NCI-H187 (cell line): ENCODE data around the gene BBS10.
"Not testable (repeated sequence)": the region's sequence is repeated elsewhere in the genome, so short reads cannot be mapped to it uniquely, and the experiment has no call there.

Source experiments
- DNase-seq, 2 experiments: peaks; one replicate each; lab custom pipeline; 2025; lab: John Stamatoyannopoulos, UW

BBS10 gene

GRCh38 chr12:76348079-76348901 lies at the start of gene BBS10:
BBS10 (minus strand) TSS chr12:76348415; CDS start chr12:76348358, 57 bp downstream.
- DNase-seq = peak; percentile 73 to 87

- no peak for DNase-seq
Measured at GRCh38 chr12:76391461-76391860, 43.2 kb upstream of the BBS10 start.

GRCh38 chr12:76387614-76388013 lies 39.4 kb upstream of the BBS10 start:
- no peak for DNase-seq

- no peak for DNase-seq
Measured at GRCh38 chr12:76384560-76384959, 36.3 kb upstream of the BBS10 start.

- no peak for DNase-seq
Measured at GRCh38 chr12:76383988-76384387, 35.8 kb upstream of the BBS10 start.

- DNase-seq = no peak
Measured at GRCh38 chr12:76379261-76379660, 31.0 kb upstream of the BBS10 start.

GRCh38 chr12:76376876-76377275 lies 28.7 kb upstream of the BBS10 start:
- DNase-seq = not testable (repeated sequence)

GRCh38 chr12:76375939-76376338 lies 27.7 kb upstream of the BBS10 start:
- no peak for DNase-seq

GRCh38 chr12:76375470-76375869 lies 27.3 kb upstream of the BBS10 start:
- no peak for DNase-seq

- DNase-seq = no peak
Measured at GRCh38 chr12:76374386-76375020, 26.3 kb upstream of the BBS10 start.

GRCh38 chr12:76368230-76368629 lies 20.0 kb upstream of the BBS10 start:
- DNase-seq = no peak

GRCh38 chr12:76366163-76366562 lies 17.9 kb upstream of the BBS10 start:
- DNase-seq = no peak

- not testable (repeated sequence) for DNase-seq
Measured at GRCh38 chr12:76364131-76364530, 15.9 kb upstream of the BBS10 start.

- DNase-seq = no peak
Measured at GRCh38 chr12:76360316-76360715, 12.1 kb upstream of the BBS10 start.

- no peak for DNase-seq
Measured at GRCh38 chr12:76356071-76356470, 7.9 kb upstream of the BBS10 start.

GRCh38 chr12:76346798-76347420 lies 1.3 kb downstream of the BBS10 start:
- no peak for DNase-seq

- no peak for DNase-seq
Measured at GRCh38 chr12:76346236-76346635, 2.0 kb downstream of the BBS10 start.

GRCh38 chr12:76345569-76345968 lies 2.6 kb downstream of the BBS10 start:
- no peak for DNase-seq

GRCh38 chr12:76341436-76342030 lies 6.7 kb downstream of the BBS10 start:
- DNase-seq = no peak

GRCh38 chr12:76340680-76341435 lies 7.4 kb downstream of the BBS10 start:
- no peak for DNase-seq

GRCh38 chr12:76337583-76337982 lies 10.6 kb downstream of the BBS10 start:
- DNase-seq = no peak

- no peak for DNase-seq
Measured at GRCh38 chr12:76332606-76333005, 15.6 kb downstream of the BBS10 start.
